Measurements from ENCODE around the gene FAM131A.

Gene FAM131A, protein sequence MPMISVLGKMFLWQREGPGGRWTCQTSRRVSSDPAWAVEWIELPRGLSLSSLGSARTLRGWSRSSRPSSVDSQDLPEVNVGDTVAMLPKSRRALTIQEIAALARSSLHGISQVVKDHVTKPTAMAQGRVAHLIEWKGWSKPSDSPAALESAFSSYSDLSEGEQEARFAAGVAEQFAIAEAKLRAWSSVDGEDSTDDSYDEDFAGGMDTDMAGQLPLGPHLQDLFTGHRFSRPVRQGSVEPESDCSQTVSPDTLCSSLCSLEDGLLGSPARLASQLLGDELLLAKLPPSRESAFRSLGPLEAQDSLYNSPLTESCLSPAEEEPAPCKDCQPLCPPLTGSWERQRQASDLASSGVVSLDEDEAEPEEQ

GRCh38 chr3:184337399-184337714 lies at the start of gene FAM131A:
FAM131A (plus strand) TSS chr3:184337600; CDS start chr3:184337631, 31 bp downstream.
- peak within 1 kb of the TSS; percentile 79 for H3K4me3 ChIP-seq (ENCODE audit: low read length)

GRCh38 chr3:184289426-184289938 lies 47.9 kb upstream of the FAM131A start:
- Histone ChIP-seq H3K36me3 (ENCODE audit: control insufficient read depth, low read depth, low read length) (no peaks in the 10 kb centered on the region), H3K9ac (ENCODE audit: low read length) (no peak overlapping the region), H3K9me3 (ENCODE audit: control insufficient read depth, low read depth, low read length) (no peaks in the 10 kb centered on the region), H3K27me3 (ENCODE audit: control insufficient read depth, insufficient read depth, low read length) (no peaks in the 10 kb centered on the region), H3K4me3 (ENCODE audit: low read length) (no peak overlapping the region), H3K4me1 (ENCODE audit: control insufficient read depth, low read depth, low read length) (no peaks in the 10 kb centered on the region), H3K27ac (ENCODE audit: low read length) (no peak overlapping the region)

More at GRCh38 chr3:184337399-184337714, at the start of gene FAM131A:
- Histone ChIP-seq H3K4me1 (ENCODE audit: control insufficient read depth, low read depth, low read length) (peaks cover 21% of the 10 kb centered on the region), H3K36me3 (ENCODE audit: control insufficient read depth, low read depth, low read length) (peaks cover 25% of the 10 kb centered on the region), H3K9me3 (ENCODE audit: control insufficient read depth, low read depth, low read length) (no peaks in the 10 kb centered on the region), H3K9ac (ENCODE audit: low read length) (peak within 1 kb of the TSS; percentile 72), H3K27ac (ENCODE audit: low read length) (no peak within 1 kb of the TSS), H3K27me3 (ENCODE audit: control insufficient read depth, insufficient read depth, low read length) (no peaks in the 10 kb centered on the region)

DNA sequence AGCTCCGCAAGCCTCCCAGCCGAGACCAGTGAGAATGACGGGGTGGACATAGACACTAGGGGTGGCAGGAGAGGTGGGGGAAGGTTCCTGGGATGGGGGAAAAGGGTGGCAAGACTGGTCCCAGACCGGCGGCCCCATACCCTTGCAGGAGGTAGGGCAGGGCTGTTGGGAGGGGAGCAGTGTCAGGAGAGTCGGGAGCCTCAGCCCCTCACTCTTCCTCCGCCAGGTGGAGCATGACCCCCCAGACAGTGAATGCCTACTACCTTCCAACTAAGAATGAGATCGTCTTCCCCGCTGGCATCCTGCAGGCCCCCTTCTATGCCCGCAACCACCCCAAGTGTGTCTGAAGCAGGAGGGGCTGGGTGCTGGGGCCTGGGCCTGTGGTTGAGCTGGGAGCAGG lies 47.1 kb upstream of the FAM131A start:
- Histone ChIP-seq H3K9ac (ENCODE audit: low read length) (no peak overlapping the region), H3K36me3 (ENCODE audit: control insufficient read depth, low read depth, low read length) (no peaks in the 10 kb centered on the region), H3K27ac (ENCODE audit: low read length) (no peak overlapping the region), H3K4me3 (ENCODE audit: low read length) (no peak overlapping the region), H3K27me3 (ENCODE audit: control insufficient read depth, insufficient read depth, low read length) (no peaks in the 10 kb centered on the region), H3K4me1 (ENCODE audit: control insufficient read depth, low read depth, low read length) (no peaks in the 10 kb centered on the region), H3K9me3 (ENCODE audit: control insufficient read depth, low read depth, low read length) (no peaks in the 10 kb centered on the region)

GRCh38 chr3:184291044-184291737 lies 46.2 kb upstream of the FAM131A start:
- Histone ChIP-seq H3K4me3 (ENCODE audit: low read length) (no peak overlapping the region), H3K9ac (ENCODE audit: low read length) (no peak overlapping the region)

DNA sequence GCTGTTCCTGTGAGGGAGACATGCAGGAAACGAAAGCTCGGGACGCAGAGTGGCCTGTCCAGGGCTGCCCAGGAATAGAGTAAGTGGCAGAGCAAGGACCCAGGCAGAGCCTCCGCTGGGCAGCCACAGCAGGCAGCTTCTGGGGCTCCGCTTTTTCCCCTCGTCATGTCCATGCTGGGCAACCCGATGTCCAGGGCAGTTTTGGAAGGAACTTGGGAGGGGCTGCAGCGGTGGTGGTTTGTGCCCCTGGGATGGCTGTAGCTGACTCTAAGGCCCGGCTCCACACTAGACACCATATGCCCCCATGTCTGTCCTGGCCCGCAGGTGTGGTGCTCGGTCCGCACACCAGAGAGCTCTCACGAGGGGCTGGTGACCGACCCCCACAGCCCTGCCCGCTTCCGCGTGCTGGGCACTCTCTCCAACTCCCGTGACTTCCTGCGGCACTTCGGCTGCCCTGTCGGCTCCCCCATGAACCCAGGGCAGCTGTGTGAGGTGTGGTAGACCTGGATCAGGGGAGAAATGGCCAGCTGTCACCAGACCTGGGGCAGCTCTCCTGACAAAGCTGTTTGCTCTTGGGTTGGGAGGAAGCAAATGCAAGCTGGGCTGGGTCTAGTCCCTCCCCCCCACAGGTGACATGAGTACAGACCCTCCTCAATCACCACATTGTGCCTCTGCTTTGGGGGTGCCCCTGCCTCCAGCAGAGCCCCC lies 45.5 kb upstream of the FAM131A start:
- Histone ChIP-seq H3K27ac (ENCODE audit: low read length) (no peak overlapping the region), H3K36me3 (ENCODE audit: control insufficient read depth, low read depth, low read length) (no peaks in the 10 kb centered on the region), H3K27me3 (ENCODE audit: control insufficient read depth, insufficient read depth, low read length) (no peaks in the 10 kb centered on the region), H3K4me3 (ENCODE audit: low read length) (no peak overlapping the region), H3K9me3 (ENCODE audit: control insufficient read depth, low read depth, low read length) (no peaks in the 10 kb centered on the region), H3K9ac (ENCODE audit: low read length) (no peak overlapping the region), H3K4me1 (ENCODE audit: control insufficient read depth, low read depth, low read length) (no peaks in the 10 kb centered on the region)

More at GRCh38 chr3:184291044-184291737, 46.2 kb upstream of the FAM131A start:
- no peaks in the 10 kb centered on the region for H3K36me3 ChIP-seq (ENCODE audit: control insufficient read depth, low read depth, low read length)
- no peaks in the 10 kb centered on the region for H3K9me3 ChIP-seq (ENCODE audit: control insufficient read depth, low read depth, low read length)
- no peak overlapping the region for H3K27ac ChIP-seq (ENCODE audit: low read length)
- H3K27me3 ChIP-seq (ENCODE audit: control insufficient read depth, insufficient read depth, low read length), result no peaks in the 10 kb centered on the region
- H3K4me1 ChIP-seq (ENCODE audit: control insufficient read depth, low read depth, low read length), result no peaks in the 10 kb centered on the region

DNA sequence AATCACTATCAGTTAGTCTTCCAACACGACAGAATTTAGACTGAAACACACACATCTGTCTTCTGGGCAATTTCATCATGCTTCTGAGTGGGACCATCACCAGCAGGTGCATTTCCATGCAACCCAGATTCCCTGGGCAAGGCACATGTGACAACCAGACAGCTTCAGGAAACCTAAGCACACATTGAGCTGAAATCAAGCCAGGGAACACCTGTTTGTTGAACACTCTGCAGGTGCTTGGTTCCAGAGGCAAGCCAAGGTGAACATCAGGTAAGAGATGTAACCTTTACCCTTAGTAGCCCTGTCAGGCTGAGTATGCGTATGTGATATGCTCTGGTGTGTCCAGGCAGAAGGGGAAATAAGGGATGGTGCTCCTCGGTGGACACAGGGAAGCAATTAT lies 41.6 kb upstream of the FAM131A start:
- Histone ChIP-seq H3K4me3 (ENCODE audit: low read length) (no peak overlapping the region), H3K4me1 (ENCODE audit: control insufficient read depth, low read depth, low read length) (peaks cover 7% of the 10 kb centered on the region), H3K9ac (ENCODE audit: low read length) (no peak overlapping the region), H3K9me3 (ENCODE audit: control insufficient read depth, low read depth, low read length) (no peaks in the 10 kb centered on the region), H3K27ac (ENCODE audit: low read length) (no peak overlapping the region), H3K36me3 (ENCODE audit: control insufficient read depth, low read depth, low read length) (peaks cover 6% of the 10 kb centered on the region), H3K27me3 (ENCODE audit: control insufficient read depth, insufficient read depth, low read length) (no peaks in the 10 kb centered on the region)

DNA sequence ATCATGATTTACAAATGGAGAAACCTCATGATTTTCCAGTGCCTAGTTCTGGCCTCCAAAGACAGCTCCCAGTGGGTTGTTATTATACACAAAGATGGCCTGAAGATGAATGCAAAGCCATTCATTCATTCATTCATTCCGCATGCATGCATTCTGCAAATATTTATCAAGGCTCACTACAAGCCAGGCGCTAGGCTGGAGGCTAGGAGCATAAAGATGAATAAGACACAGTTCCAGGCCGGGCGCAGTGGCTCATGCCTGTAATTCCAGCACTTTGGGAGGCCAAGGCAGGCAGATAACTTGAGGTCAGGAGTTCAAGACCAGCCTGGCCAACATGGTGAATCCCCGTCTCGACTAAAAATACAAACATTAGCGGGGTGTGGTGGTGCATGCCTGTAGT lies 40.8 kb upstream of the FAM131A start:
- Histone ChIP-seq H3K9ac (ENCODE audit: low read length) (no peak overlapping the region), H3K27ac (ENCODE audit: low read length) (no peak overlapping the region), H3K9me3 (ENCODE audit: control insufficient read depth, low read depth, low read length) (no peaks in the 10 kb centered on the region)

DNA sequence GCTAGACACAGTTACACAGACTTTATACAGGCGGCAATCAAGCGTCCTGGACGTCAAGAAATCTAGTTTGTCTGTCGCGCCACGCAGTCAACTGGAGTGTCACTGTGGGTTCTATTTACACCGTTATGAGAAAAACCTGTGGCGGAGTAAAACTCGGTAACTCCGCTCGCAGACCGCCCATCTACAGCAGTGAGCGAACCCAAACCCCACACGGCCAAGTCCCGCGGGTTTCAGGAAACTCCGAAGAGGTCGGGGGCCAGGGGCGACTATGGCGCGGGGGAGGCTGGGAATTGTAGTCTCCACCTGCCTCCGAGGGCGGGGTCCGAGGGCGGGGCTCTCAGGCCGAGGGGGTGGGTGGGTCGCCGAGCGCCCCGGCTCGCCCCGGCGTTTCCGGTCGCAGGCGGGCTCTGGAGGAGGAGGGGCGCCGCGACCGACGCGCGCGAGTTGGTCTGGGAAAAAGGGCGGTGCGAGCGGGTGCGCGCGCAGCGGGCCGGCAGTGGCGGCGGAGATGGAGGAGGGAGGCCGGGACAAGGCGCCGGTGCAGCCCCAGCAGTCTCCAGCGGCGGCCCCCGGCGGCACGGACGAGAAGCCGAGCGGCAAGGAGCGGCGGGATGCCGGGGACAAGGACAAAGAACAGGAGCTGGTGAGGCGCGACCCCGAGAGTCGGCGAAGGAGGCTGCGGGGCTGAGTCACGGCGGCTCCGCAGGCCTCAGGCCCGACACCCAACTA lies 38.5 kb upstream of the FAM131A start, which contains the start of gene PSMD2:
Gene PSMD2 (plus strand): TSS at position 483 of the 729 bp plus-strand sequence. CDS start 26 bp downstream, at position 509.
- peak within 1 kb of the TSS; percentile 82 for H3K27ac ChIP-seq (ENCODE audit: low read length)
- peaks cover 37% of the 10 kb centered on the region for H3K36me3 ChIP-seq (ENCODE audit: control insufficient read depth, low read depth, low read length)
- peak within 1 kb of the TSS; percentile 94 for H3K4me3 ChIP-seq (ENCODE audit: low read length)
- H3K9me3 ChIP-seq (ENCODE audit: control insufficient read depth, low read depth, low read length), result no peaks in the 10 kb centered on the region
- H3K9ac ChIP-seq (ENCODE audit: low read length), result peak within 1 kb of the TSS; percentile 79
- peaks cover 7% of the 10 kb centered on the region for H3K4me1 ChIP-seq (ENCODE audit: control insufficient read depth, low read depth, low read length)
- no peaks in the 10 kb centered on the region for H3K27me3 ChIP-seq (ENCODE audit: control insufficient read depth, insufficient read depth, low read length)

More for the DNA sequence above, 40.8 kb upstream of the FAM131A start:
- Histone ChIP-seq H3K36me3 (ENCODE audit: control insufficient read depth, low read depth, low read length) (peaks cover 14% of the 10 kb centered on the region), H3K27me3 (ENCODE audit: control insufficient read depth, insufficient read depth, low read length) (no peaks in the 10 kb centered on the region), H3K4me3 (ENCODE audit: low read length) (no peak overlapping the region), H3K4me1 (ENCODE audit: control insufficient read depth, low read depth, low read length) (peaks cover 7% of the 10 kb centered on the region)

DNA sequence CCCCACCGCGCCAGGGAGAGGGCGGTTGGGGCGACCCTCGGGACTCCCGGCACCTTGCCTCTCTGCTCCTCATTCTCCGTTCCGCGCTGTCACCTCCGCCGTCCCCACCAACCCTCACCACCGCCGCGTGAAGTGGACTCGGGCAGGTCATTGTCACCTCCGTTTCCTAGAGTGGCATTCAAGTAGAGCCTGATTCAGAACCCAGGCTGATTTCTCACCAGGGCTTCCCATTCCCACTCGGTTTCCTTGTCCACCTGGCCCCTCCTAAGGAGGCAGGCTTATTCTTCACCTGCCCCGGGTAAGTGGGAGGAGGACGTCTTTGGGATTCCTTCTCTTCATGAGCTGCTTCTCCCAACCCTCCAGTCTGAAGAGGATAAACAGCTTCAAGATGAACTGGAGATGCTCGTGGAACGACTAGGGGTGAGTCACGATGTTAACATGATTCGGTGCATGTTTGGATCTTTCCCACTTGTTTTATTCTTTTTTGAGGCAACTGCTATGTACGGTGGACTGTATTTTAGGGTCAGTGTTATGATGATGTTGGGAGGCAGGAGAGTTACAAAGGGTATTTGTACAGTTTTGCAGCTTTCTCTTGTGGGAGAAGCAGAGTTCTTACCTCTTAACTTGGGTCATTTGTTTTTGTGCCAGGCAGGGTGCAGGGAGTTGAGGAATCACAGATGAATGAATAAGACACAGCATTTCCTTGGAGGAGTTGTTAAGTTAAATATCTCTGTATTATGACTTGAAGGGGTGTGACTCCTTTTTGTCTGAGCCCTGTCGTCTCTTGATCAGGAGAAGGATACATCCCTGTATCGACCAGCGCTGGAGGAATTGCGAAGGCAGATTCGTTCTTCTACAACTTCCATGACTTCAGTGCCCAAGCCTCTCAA lies 37.7 kb upstream of the FAM131A start:
- Histone ChIP-seq H3K27me3 (ENCODE audit: control insufficient read depth, insufficient read depth, low read length) (no peaks in the 10 kb centered on the region), H3K4me3 (ENCODE audit: low read length) (peak overlapping the region; percentile 94), H3K36me3 (ENCODE audit: control insufficient read depth, low read depth, low read length) (peaks cover 45% of the 10 kb centered on the region), H3K9ac (ENCODE audit: low read length) (peak overlapping the region; percentile 79), H3K9me3 (ENCODE audit: control insufficient read depth, low read depth, low read length) (no peaks in the 10 kb centered on the region), H3K4me1 (ENCODE audit: control insufficient read depth, low read depth, low read length) (peaks cover 7% of the 10 kb centered on the region), H3K27ac (ENCODE audit: low read length) (peak overlapping the region; percentile 30)

GRCh38 chr3:184300378-184300720 lies 37.1 kb upstream of the FAM131A start:
- Histone ChIP-seq H3K9ac (ENCODE audit: low read length) (no peak overlapping the region), H3K4me3 (ENCODE audit: low read length) (peak overlapping the region; percentile 94), H3K36me3 (ENCODE audit: control insufficient read depth, low read depth, low read length) (peaks cover 51% of the 10 kb centered on the region), H3K4me1 (ENCODE audit: control insufficient read depth, low read depth, low read length) (peaks cover 7% of the 10 kb centered on the region), H3K9me3 (ENCODE audit: control insufficient read depth, low read depth, low read length) (no peaks in the 10 kb centered on the region), H3K27me3 (ENCODE audit: control insufficient read depth, insufficient read depth, low read length) (no peaks in the 10 kb centered on the region), H3K27ac (ENCODE audit: low read length) (no peak overlapping the region)

Measured in iPS-18a (cell line).